HG02610 (cell line): Measurements from ENCODE around the gene DNAJC1.
A peak's percentile ranks its signal among the peaks of the same experiment; 100 is the strongest.

Experiments
- ATAC-seq: cut with Tn5 transposase; IDR thresholded peaks from one replicate; pipeline ENCODE4 v1.9.1; 2021; ENCODE audit warnings: mild to moderate bottlenecking, moderate library complexity; ENCODE audit not compliant: unreplicated experiment

The DNAJC1 gene

DNA sequence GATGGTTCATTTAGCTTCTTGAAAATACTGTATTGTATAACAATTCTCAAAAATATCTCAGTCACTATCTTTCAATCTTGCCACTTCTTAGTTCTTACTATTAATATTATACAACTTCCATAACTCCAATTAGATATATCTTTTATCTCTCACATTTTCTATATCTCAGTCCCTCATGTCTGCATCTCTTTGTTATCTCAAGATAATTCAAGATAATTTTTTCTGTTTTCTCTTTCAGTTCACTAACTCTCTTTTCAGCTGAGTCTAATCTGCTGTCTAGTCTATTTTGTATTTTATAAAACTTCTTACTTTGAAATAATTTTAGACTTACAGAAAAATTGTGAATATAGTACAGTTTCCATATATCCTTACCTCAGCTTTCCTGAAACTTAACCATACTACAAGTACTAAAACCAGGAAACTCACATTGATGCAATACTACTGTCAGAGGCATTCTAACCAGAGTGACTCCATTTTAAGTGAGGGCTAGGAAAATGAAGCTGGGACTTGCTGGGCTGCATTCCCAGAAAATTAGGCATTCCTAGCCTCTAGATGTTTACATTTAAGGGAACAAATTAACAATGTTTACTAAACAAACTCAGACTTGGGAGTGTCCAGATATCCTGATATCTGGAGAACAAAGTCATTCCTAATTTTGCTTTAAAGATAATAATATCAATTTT is 38.4 kb downstream of the DNAJC1 start:
- ATAC-seq, result no peak

DNA sequence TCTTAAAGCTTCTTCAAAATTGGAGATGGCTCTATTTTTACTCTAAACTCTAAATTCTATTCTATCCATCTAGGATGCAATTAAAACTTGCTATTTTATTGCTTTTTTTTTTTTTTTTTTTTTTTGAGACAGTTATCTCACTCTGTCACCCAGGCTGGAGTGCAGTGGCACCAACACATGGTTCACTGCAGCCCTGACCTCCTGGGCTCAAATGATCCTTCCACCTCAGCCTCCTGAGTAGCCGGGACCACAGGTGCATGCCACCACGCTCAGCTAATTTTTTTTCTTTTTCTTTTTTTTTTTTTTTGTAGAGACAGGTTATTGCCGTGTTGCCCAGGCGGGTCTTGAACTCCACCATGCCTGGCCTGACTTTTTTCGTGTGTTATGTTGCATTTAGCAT is 41.2 kb downstream of the DNAJC1 start:
- no peak for ATAC-seq

DNA sequence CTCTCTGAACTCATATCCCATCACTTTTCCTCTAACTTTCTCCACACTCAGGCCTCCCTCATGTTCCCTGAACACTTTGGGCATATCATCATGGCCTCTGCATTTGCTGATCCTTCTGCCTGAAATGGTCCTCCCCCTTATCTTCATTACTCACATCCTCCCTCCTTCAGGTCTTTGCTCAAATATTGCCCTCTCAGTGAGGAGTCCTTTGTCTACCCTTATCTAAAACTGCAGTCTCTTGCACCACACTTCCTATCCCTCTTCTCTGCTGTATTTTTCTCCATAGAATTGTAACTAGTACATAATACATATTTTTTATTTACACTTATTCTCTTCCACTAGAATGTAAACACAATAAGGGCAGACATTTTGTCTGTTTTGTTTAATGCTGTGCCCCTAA is 41.7 kb downstream of the DNAJC1 start:
- ATAC-seq, result no peak

DNA sequence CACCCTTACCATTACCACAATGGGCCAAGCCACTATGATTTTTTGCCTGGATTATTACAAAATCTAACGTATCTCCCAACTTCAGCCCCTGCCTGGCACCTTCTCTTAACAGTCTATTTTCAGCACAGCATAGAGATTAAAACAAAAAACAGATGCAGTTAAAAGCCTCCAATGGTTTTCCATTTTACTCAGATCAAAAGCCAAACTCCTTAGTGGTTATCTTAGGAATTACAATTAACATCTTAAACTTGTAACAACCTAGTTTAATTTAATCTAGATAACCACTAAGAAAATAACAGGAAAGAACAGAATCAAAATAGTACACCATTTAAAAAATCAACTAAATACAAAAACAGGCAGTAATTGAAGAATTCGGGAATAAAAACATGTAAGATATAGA is 43.5 kb downstream of the DNAJC1 start:
- no peak for ATAC-seq

DNA sequence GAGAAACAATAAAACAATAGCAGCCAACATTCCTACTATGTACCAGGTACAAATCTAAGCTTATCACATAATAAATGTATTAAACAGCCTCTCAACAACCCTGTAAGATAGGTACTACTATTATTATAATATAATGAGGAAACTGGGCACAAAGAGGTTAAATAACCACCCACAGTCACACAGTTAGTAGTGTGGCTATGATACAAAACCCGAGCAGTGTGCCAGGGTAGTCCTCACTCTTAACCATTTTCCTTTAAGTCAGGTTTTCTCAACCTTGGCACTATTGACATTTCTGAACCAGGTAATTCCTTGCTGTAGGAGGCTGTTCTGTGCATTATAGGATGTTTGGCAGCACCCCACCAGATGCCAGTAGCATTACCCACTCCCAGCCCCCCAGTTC is 48.8 kb downstream of the DNAJC1 start:
- no peak for ATAC-seq

DNA sequence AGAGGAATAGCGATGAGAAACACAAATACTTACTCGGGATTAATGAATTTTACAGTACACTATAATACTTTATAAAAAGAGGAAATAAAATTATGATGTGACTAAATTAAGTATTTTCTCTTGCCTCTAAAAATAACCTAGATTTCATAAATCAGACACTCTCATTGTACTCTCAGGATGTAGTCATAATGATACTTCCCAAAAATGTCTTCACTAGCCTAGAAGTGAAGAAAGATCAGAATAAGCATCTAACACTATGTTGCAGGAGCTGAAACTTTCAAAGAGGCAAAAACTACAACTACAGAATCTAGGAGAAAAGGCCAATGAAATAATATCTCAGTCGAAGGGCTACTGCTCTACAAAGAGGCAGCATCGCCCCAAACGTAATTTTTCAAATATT is 49.4 kb downstream of the DNAJC1 start:
- peak; percentile 61 for ATAC-seq

DNA sequence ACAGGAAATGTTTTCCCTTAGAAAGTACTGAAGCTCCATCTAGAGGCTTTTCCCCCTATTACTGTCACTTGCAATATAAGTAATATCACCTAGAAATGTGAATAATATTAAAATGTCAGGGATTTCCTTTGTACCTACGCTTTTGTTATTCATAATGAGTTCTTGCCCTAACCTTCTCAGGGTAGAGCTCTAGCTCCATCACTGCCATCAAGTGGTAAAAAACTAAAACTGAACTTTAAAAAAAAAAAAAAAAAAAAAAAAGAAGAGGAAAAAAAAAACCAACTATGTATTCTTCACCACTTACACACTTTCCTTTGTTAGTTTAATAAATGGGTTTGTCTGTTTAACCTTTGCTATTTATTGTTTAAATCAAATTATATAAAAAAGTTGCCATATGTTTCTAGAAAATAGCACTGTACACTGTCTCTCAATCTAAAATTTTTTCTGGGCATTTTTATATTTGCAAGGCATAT is 49.9 kb downstream of the DNAJC1 start:
- peak; percentile 67 for ATAC-seq

DNA sequence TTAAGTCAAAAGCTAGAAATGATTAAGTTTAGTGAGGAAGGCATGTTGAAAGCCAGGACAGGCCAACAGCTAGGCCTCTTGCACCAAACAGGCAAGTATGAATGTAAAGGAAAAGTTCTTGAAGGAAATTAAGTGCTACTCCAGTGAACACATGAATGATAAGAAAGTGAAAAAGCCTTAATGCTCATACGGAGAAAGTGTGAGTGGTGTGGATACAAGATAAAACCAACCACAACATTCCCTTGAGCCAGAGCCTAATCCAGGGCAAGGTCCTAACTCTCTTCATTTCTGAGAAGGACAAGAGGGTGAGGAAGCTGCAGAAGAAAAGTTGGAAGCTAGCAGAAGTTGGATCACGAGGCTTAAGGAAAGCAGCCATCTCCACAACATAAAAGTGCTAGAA is 53.0 kb downstream of the DNAJC1 start:
- no peak for ATAC-seq

DNA sequence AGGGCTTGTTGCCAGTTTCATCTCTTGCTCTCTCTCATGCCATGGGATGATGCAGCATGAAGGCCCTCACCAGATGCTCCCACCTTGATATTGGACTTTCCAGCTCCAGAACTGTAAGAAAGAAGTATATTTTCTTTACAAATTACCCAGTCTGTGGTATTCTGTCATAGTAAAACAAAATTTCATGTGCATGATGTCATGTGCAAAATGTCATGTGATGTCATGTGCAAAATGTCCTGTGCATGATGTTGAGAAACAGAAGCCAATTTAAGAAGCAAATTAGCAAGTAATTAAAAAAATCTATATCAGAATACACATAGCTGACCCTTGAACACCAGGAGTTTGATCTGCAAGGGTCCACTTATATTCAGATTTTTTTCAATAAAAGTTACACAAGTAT is 56.6 kb downstream of the DNAJC1 start:
- no peak for ATAC-seq

DNA sequence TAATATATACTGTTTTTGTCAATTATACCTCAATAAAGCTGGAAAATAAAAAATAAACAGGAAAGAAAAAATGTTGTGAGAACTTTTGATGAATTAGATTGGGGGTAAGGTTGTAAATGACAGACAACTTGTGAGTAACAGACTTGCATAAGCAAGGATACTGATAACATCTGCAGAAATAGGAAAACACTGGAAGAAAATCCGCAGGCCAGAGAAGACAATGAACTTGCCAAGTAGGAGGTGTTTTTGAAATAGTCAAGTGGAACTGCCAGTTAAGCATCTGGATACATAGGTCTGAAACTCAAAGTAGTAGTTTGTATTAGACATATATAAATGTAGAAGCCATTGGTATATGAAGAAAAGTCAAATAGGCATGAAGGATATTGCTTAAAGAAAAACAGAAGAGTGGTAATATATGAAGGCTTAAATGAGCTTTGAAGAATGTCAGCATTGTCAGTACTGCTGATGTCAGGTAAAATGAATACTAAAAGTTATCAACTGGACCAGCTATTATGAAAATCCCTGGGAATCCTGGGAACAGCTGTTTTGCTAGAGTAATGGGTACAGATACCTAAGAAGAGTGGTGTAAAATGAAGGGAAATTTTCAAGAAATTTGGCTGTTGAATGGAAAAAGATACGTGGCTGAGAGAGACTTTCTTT is 58.7 kb downstream of the DNAJC1 start:
- no peak for ATAC-seq

DNA sequence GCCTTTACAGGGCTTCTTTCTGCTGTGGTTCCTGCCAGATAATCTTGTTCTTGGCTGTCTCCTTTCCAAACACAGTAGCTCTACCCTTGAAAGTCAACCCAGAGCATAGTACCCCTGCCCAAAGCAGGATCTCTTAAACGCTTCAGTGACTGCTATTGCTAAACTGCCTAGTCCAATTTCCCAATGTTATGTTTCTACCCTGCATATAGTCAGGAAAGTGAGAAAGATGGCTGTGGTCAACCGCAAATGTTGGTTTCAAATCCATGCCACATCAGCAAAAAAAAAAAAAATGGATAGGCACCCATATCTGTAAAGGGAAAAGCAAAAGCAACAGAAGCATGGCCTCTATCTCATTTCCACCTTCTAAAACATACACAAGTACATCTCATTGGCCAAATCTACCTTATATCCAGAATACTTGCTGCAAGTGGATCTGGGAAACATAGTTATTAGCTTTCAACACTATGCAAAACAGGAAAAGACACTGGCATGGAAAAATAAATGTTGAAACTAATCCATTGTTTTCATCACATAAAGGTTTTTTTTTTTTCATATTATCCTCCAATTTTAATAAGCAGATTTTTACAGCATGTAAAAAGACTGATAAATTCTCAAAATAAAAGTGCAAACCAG is 59.8 kb downstream of the DNAJC1 start:
- no peak for ATAC-seq

DNA sequence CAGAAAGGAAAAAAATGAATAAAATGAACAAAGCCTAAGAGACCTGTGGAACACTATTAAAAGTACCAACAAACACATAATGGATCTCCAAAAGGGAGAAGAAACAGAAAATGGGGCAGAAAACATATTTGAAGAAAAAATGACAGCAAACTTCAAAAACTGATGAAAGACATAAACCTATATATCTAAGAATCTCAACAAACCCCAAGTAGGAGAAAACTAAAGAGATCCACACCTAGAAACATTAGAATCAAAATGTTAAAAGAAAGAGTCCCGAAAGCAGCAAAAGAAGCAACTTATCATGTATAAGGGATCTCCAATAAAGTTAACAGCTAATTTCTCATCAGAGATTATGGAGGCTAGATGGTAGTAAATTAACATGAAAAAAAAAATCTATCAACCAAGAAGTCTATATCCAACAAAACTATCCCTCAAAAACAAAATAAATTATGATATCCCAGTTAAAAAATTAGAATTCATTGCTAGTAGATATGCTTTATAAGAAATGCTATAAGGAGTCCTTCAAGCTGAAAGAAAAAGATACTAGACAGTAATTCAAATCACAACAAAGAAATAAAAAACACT is 68.0 kb downstream of the DNAJC1 start:
- ATAC-seq, result no peak

DNA sequence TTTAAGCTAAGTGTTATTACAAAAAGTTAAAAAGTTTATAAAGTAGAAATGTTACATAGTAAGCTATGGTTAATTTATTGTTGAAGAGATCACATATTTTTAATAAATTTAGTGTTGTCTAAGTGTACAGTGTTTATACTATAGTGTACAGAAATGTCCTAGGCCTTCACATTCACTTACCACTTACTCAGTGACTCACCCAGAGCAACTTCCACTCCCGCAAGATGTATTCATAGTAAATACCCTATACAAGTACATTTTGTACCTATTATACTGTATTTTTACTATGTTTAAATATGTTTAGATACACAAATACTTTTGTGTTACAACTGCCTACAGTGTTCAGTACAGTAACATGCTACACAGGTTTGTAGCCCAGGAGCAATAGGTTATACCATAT is 69.2 kb downstream of the DNAJC1 start:
- no peak for ATAC-seq

DNA sequence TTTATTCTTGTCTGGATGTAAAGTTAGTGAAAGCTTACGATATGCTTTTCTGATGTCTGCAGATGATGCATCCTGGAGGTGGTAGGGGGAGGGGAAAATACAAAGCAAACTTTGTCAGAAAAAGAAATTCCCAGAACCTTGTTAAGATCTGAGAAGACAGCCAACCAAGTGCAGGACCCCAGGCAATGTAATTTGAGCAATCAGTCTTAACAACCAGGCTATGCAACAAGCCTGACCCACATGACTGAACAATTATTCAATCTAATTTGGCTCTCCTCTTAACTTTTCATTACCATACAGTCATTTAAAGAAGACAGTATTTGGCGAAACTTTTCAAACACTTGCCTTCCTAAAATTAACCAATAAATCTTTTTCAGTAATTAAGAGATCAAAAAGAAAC is 74.5 kb downstream of the DNAJC1 start:
- no peak for ATAC-seq

DNA sequence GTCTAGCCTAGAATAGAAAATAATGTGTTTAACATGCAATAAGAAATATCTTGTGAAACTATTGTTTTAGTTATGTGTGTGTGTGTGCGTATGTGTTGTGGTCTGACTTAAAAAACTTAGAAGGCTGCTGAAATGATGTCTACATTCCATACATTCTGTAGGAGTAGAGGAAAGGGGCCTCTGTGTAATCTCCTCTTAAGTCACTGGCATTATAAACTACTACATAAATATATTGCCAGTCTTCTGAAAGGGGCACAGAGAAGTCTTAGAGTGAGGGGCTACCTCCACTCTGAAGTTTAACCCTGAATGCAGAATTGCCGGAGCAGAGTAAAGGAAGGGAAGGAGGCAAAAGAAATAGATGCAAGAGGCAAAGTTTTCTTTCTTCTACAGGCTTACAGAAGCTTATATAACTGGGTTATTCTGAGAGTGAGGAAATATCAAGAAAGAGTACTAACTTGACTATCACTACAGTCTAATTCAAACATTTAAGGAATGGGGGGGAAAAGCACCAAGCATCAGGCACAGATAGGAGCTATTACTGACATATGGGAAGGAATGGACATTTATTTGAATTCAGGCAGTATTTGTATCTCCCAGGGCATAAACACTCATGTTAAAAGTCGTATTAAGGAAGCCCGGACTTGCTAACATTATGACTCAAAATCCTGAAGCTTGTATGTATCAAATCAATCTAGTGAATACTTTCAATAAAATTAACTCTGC is 75.7 kb downstream of the DNAJC1 start:
- no peak for ATAC-seq

DNA sequence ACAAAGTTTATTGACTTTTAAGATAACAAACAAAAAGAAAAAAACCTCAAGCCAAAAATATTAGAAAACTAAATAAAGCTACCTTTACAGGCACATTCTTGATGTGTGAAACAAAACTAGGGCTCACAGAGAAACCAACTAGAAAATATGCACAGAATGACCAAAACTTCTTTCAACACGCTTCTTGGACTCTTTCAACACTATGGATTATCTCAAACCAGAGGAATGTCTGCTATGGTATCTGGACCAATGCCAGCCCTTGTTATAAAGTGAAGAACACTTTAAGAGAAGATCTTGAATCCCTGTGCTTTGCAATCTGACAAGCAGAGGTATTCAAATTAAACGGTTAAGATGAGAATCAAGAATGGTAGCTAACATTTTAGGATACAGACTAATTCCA is 76.6 kb downstream of the DNAJC1 start:
- ATAC-seq, result no peak

DNA sequence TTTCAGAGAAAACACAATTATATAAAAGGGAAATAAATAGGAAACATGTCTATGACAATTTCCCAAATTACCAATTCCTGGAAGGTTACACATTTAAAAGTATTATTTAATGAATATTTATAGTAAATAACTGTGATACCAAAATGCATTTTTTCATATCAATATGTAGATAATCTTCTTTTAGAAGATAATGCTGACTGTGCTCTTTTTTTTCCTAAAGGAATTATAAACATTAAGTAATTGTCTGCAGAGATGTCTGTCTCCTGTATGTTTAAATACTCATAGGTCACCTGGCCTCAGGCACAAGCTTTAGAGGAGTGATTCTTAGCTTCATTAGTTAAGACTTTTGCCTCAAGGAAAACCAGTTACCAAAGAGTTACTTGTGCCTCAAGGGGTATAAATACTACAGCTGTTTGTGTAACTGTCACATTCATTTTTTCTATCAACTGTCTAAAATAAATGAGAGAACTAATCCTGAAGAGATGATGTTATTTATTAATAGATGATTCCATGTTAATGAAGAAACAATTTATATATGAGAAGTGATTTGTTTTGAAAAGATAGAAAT is 77.1 kb downstream of the DNAJC1 start:
- ATAC-seq, result no peak

DNA sequence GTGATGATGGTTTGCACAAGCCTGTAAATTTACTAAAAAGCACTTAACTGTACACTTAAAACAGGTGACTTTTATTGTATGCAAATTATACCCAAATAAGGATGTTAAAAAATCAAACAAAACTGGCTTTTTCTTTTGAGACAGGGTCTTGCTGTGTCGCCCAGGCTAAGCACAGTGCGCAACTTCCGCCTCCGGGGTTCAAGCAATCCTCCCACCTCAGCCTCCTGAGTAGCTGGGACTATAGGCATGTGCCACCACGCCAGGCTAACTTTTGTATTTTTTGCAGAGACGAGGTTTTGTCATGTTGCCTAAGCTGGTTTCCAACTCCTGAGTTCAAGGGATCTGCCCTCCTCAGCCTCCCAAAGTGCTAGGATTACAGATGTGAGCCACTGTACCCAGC is 77.7 kb downstream of the DNAJC1 start:
- ATAC-seq, result no peak

DNA sequence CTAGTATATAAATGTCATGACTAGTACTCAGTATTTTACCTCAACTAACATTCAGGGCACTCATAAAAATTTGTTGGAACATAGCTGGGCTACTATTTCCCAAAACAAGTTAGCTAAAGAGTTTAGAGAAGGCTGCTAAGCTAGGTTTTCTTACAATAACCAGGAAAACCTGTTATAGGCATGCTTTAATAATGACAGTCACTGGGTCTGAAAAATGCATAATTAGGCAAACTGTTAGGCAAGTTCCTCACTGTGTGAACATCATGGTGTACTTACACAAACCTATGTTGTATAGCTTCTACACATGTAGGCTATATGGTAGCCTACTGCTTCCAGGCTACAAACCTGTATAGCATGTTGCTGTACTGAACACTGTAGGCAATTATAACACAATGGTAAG is 79.0 kb downstream of the DNAJC1 start:
- ATAC-seq, result no peak

DNA sequence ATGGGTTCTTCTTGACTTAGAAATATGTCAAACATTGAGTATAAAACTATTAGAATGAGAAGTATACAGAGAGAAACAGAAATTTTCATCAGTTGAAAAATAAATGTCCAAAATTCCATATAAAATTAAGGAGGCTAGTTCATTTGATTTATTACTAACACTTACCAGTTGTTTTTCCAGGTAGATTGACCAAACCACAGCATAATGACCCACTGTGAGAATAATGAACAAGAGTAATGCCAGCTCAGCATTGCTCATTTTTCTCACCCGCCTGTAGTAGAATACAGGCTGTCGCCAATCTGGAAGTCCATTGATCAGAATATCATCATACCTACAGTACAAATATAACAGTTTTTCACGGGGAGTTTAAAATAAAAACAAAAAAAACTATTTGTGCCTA is 82.9 kb downstream of the DNAJC1 start:
- no peak for ATAC-seq

DNA sequence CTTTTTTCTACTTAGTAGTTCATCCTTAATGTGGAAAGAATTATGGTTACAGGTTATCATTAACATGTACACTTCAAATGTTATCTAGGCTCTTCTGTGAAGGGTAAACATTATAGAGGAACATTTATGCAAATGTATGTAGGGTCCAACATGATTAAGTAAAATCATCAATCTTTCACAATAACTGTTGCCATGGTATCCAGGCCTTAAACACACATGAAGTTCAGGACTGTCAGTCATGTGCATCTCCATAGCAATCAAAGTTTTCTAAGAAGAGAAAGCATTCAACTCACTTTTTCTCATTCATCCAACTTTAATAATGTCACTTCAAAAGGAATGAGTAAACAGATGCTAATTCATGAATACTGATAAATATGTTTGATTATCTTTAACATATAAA is 83.6 kb downstream of the DNAJC1 start:
- no peak for ATAC-seq
